SU-DHL-6 (cell line): ENCODE measurements around the gene KRTAP8-1.

Source experiments
- CTCF ChIP-seq: fragments of 200-600 bp; sonication (generic); IDR thresholded peaks from one replicate; pipeline ENCODE4 v1.5.1; 2017; ENCODE audit warnings: antibody characterized with exemption, mild to moderate bottlenecking, low read length, moderate library complexity; ENCODE audit not compliant: insufficient read depth, poor library complexity, severe bottlenecking
- EZH2phosphoT487 ChIP-seq: fragments of 200-600 bp; sonication (generic), shearing (Covaris generic); conservative IDR thresholded peaks from 2 replicates; pipeline ENCODE4 v1.6.1; 2018; ENCODE audit warnings: mild to moderate bottlenecking, antibody characterized with exemption, low read length, moderate library complexity, mixed read lengths

DNA sequence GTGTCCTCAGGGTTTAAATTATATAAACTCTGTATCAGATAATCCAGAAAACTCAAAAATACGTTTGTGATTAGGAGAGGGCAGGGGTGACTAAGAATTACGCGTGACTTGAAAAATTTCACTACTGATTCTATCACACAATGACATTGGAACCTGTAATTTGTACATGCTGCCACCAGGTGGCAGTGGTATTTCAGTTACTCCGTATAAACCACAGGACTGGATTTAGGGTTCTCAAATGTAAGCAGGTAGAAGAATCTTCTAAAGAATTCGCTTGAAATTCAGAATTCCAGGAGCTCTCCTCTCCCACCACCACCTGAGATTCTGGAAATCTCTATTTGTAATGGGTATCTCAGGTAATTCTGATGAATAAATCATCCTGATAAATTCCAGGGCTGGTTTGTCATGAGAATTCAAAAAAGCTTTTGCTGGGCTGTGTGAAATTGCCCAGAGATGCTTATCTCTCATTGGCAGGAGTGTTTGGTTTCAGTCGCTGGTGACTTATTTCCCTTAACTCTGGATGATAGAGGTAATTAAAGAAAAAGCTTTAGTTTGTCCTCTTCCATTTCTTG lies 18.2 kb upstream of the KRTAP8-1 start:
- peak; percentile 42 for TF ChIP-seq CTCF
- no peak for TF ChIP-seq EZH2phosphoT487
